Renal cortical epithelial cell (primary cell): Measurements from ENCODE around the gene DACT3. TPM values are rescaled to one million over a fixed set of nuclear protein-coding genes. Genes with fewer than 3 reads are reported as not detected.
A peak's percentile ranks its signal among the peaks of the same experiment; 100 is the strongest.

Source experiments
- DNase-seq: peaks from one replicate; pipeline ENCODE4 v3.0.0-alpha.2; 2011; ENCODE audit warnings: low read depth
- total RNA-seq: library from RNA; depleted of rRNA; stranded (reverse); fragments of >200 nt; gene quantifications from 2 replicates; pipeline ENCODE4 v1.2.3, GENCODE V29; 2014

DACT3 gene
- not detected in 2 replicates for total RNA-seq

- DNase-seq = peak; percentile 97
These were observed at the start of gene DACT3 for GRCh38 chr19:46661020-46661731. Gene DACT3, minus strand, starts transcription at chr19:46661182. Its CDS starts 118 bp downstream, at chr19:46661064.

- DNase-seq = no peak
These were observed 49.7 kb upstream of the DACT3 start for GRCh38 chr19:46710687-46711086.

GRCh38 chr19:46704379-46705076, 43.5 kb upstream of the DACT3 start:
- DNase-seq = no peak

GRCh38 chr19:46700704-46701103, 39.7 kb upstream of the DACT3 start:
- DNase-seq = no peak

GRCh38 chr19:46698395-46699321, 37.7 kb upstream of the DACT3 start:
- DNase-seq = no peak

- DNase-seq = peak; percentile 57
These were observed 36.4 kb upstream of the DACT3 start for GRCh38 chr19:46697204-46697960.

GRCh38 chr19:46696866-46697203, 35.9 kb upstream of the DACT3 start:
- no peak for DNase-seq

GRCh38 chr19:46696052-46696451, 35.1 kb upstream of the DACT3 start:
- DNase-seq = no peak

GRCh38 chr19:46693760-46694159, 32.8 kb upstream of the DACT3 start:
- no peak for DNase-seq

GRCh38 chr19:46692918-46693722, 32.1 kb upstream of the DACT3 start:
- peak; percentile 51 for DNase-seq

- no peak for DNase-seq
These were observed 31.0 kb upstream of the DACT3 start for GRCh38 chr19:46691948-46692347.

- DNase-seq = no peak
These were observed 30.1 kb upstream of the DACT3 start for GRCh38 chr19:46691104-46691503.

GRCh38 chr19:46689358-46689757, 28.4 kb upstream of the DACT3 start:
- DNase-seq = no peak

GRCh38 chr19:46687438-46688145, 26.6 kb upstream of the DACT3 start:
- DNase-seq = no peak

- no peak for DNase-seq
These were observed 24.2 kb upstream of the DACT3 start for GRCh38 chr19:46685189-46685588.

- no peak for DNase-seq
These were observed 17.2 kb upstream of the DACT3 start for GRCh38 chr19:46678110-46678732.

- DNase-seq = peak; percentile 10
These were observed 13.6 kb upstream of the DACT3 start for GRCh38 chr19:46674416-46675178.

- peak; percentile 5 for DNase-seq
These were observed 9.8 kb upstream of the DACT3 start for GRCh38 chr19:46670813-46671212.

GRCh38 chr19:46668662-46669061, 7.7 kb upstream of the DACT3 start:
- no peak for DNase-seq
